NCI-H2227 (cell line): ENCODE data around the gene MYO1F.
"Not testable (repeated sequence)": the region's sequence is repeated elsewhere in the genome, so short reads cannot be mapped to it uniquely, and the experiment has no call there.

ENCODE experiments used
- DNase-seq: peaks from one replicate; lab custom pipeline; 2025; ENCODE audit not compliant: unreplicated experiment; lab: John Stamatoyannopoulos, UW

Gene MYO1F

GRCh38 chr19:8600816-8601215, 23.6 kb upstream of the MYO1F start:
- no peak for DNase-seq

- no peak for DNase-seq
Observed at GRCh38 chr19:8600064-8600463, 22.8 kb upstream of the MYO1F start.

- no peak for DNase-seq
Observed at GRCh38 chr19:8596168-8596567, 18.9 kb upstream of the MYO1F start.

GRCh38 chr19:8595651-8596050, 18.4 kb upstream of the MYO1F start:
- DNase-seq: no peak

GRCh38 chr19:8593931-8594330, 16.7 kb upstream of the MYO1F start:
- no peak for DNase-seq

- peak; percentile 99 for DNase-seq
Observed at GRCh38 chr19:8592231-8593009, 15.2 kb upstream of the MYO1F start.

GRCh38 chr19:8589177-8589714, 12.0 kb upstream of the MYO1F start:
- DNase-seq: no peak

GRCh38 chr19:8585894-8586750, 8.9 kb upstream of the MYO1F start:
- DNase-seq: peak; percentile 71

- DNase-seq: peak; percentile 43
Observed at GRCh38 chr19:8584965-8585893, 8.0 kb upstream of the MYO1F start.

- DNase-seq: peak; percentile 77
Observed at GRCh38 chr19:8580710-8581281, 3.6 kb upstream of the MYO1F start.

GRCh38 chr19:8578642-8579265, 1.5 kb upstream of the MYO1F start:
- DNase-seq: peak; percentile 77

GRCh38 chr19:8577741-8578140, 499 bp upstream of the MYO1F start:
- no peak for DNase-seq

GRCh38 chr19:8576273-8576993, 809 bp downstream of the MYO1F start:
- no peak for DNase-seq

GRCh38 chr19:8575467-8575997, 1.7 kb downstream of the MYO1F start:
- DNase-seq: peak; percentile 27

- DNase-seq: not testable (repeated sequence)
Observed at GRCh38 chr19:8574619-8574922, 2.7 kb downstream of the MYO1F start.

- DNase-seq: no peak
Observed at GRCh38 chr19:8573316-8573715, 3.9 kb downstream of the MYO1F start.

- no peak for DNase-seq
Observed at GRCh38 chr19:8571006-8571411, 6.2 kb downstream of the MYO1F start.

- no peak for DNase-seq
Observed at GRCh38 chr19:8569066-8569771, 8.0 kb downstream of the MYO1F start.
